Stomach smooth muscle (tissue), 2 donors: Measurements from ENCODE around the gene TXNL4B.
"Not testable (repeated sequence)": the region's sequence is repeated elsewhere in the genome, so short reads cannot be mapped to it uniquely, and the experiment has no call there.

Experiments used
- H3K27ac ChIP-seq: one replicate; pipeline ENCODE4 v1.7.0; 2013; ENCODE audit warnings: mild to moderate bottlenecking, low read length, inconsistent platforms
- H3K27me3 ChIP-seq, 2 donors: one replicate each; pipeline ENCODE4 v1.7.0; 2013; ENCODE audit warnings: low read length in 2 of 2; ENCODE audit not compliant: insufficient read depth in 2 of 2, control insufficient read depth in 1 of 2
- H3K36me3 ChIP-seq, 2 donors: one replicate each; pipeline ENCODE4 v1.7.0; 2013; ENCODE audit warnings: low read length in 2 of 2; ENCODE audit not compliant: control insufficient read depth in 2 of 2, insufficient read depth in 2 of 2
- H3K4me1 ChIP-seq: one replicate; pipeline ENCODE4 v1.7.0; 2013; ENCODE audit warnings: low read length; ENCODE audit not compliant: control insufficient read depth, insufficient read depth
- H3K4me3 ChIP-seq, 2 donors: one replicate each; pipeline ENCODE4 v1.7.0; 2013; ENCODE audit warnings: low read length in 2 of 2
- H3K9ac ChIP-seq, 2 donors: one replicate each; pipeline ENCODE4 v1.7.0; 2013; ENCODE audit warnings: low read length in 2 of 2, mild to moderate bottlenecking in 1 of 2
- H3K9me3 ChIP-seq, 2 donors: one replicate each; pipeline ENCODE4 v1.7.0; 2013; ENCODE audit warnings: low read length in 2 of 2; ENCODE audit not compliant: control insufficient read depth in 2 of 2
- donor health status: healthy.
- donor health status: Pancreatic carcinoma.

Gene TXNL4B

DNA sequence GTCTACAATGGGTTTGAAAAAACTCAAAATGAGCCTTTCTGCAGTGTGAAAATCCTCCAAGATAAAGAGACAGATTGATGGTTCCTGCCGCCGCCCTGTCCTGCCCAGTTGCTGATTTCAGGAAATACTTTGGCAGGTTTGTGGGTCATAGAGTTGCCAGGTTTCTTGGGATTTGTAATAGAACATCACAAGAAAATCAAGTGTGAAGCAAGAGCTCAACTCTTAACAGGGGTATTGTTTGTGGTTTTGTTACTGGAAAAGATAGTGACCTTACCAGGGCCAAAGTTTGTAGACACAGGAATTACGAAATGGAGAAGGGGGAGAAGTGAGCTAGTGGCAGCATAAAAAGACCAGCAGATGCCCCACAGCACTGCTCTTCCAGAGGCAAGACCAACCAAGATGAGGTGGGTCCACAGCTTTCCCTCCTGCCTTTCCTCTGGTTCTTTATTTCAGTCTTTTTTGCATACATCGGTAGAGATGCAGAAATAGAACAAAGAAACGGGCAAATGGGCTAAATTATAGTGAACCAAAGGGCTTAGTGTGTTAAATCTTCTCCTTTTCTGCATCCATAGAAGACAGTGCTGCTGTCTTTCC, 39.1 kb downstream of the TXNL4B start, which contains the start of gene HP:
HP (plus strand) TSS at position 252 of the 594 bp plus-strand sequence; CDS start at position 400, 148 bp downstream.
- H3K27ac ChIP-seq, H3K27me3 ChIP-seq, H3K4me1 ChIP-seq, H3K9ac ChIP-seq, H3K9me3 ChIP-seq, H3K4me3 ChIP-seq, H3K36me3 ChIP-seq: not testable (repeated sequence)

DNA sequence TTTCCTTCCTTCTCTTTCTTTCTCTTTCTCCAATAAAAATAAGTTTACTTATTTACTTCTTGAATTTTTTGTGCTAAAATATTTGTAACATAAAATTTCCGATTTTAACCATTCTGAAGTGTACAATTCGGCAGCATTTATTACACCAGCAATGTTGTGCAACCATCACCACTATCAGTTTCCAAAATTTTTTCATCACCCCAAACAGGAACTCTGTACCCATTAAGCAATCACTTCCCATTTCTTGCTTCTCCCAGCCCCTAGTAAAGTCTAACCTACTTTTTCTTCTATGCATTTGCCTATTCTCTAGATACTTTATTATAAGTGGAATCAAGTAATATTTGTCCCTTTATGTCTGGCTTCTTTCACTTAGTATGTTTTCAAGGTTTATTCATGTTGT, 41.6 kb downstream of the TXNL4B start:
- H3K27ac ChIP-seq: no peak overlapping the region
- no peak overlapping the region for H3K9ac ChIP-seq
- no peaks in the 10 kb centered on the region for H3K4me1 ChIP-seq
- no peak overlapping the region for H3K4me3 ChIP-seq
- no peaks in the 10 kb centered on the region for H3K27me3 ChIP-seq
- H3K9me3 ChIP-seq: no peaks in the 10 kb centered on the region
- no peaks in the 10 kb centered on the region for H3K36me3 ChIP-seq

DNA sequence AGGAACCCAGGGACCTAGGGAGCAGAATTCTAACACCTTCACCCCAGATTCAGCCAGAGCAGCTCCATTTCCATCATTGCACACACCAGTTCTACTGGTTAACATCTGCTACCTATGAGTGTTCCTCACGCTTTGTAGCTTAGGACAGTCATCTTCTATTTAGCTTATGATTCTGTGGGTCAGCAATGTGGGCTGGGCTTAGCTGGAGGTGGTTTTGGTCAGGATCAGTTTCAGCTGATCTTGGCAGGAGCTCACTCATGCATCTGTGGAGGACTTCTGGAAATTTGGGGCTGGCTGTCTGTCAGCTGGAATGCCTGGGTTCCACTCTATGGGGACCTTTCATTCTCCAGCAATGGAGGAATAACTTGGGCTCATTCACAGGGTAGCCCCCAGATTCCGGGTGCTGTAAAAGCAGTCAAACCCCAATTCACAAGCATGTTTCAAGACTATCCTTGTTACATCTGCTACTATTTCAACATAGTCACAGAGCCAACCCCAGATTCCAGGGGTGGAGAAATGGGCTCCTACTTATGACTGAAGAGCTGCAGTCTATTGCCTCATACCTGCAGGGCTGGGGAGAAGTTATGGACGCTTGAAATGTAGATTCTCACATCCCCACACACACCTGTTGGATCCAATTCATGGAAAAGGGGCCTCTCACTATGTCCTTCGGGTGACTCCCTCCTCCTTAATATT, 42.5 kb downstream of the TXNL4B start:
- Histone ChIP-seq H3K9ac (no peak overlapping the region), H3K27ac (no peak overlapping the region)

DNA sequence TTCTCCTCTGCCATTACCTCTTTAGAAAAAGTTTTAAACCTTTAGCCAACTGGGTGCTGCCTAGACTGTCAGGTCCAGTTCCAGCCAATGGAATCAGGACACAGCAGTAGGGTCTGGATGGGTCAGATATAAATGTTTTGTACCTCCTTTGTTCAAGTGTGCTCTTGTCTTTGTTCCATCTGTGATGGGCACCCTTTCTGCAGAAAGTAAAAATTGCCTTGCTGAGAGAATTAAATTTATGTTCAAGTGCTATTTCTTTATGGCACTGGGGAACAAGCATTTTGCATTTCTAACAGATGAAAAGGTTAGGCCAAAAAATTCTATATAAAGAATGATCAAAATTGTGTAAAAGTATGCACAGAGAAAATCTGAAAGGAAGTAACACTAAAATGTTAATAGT, 44.3 kb downstream of the TXNL4B start:
- Histone ChIP-seq H3K9me3 (no peaks in the 10 kb centered on the region), H3K27me3 (no peaks in the 10 kb centered on the region), H3K4me1 (no peaks in the 10 kb centered on the region), H3K27ac (no peak overlapping the region), H3K36me3 (no peaks in the 10 kb centered on the region), H3K9ac (no peak overlapping the region), H3K4me3 (no peak overlapping the region)

More for the DNA sequence above, 42.5 kb downstream of the TXNL4B start:
- no peaks in the 10 kb centered on the region for H3K27me3 ChIP-seq
- H3K4me1 ChIP-seq: no peaks in the 10 kb centered on the region
- H3K4me3 ChIP-seq: no peak overlapping the region
- no peaks in the 10 kb centered on the region for H3K36me3 ChIP-seq
- H3K9me3 ChIP-seq: no peaks in the 10 kb centered on the region

DNA sequence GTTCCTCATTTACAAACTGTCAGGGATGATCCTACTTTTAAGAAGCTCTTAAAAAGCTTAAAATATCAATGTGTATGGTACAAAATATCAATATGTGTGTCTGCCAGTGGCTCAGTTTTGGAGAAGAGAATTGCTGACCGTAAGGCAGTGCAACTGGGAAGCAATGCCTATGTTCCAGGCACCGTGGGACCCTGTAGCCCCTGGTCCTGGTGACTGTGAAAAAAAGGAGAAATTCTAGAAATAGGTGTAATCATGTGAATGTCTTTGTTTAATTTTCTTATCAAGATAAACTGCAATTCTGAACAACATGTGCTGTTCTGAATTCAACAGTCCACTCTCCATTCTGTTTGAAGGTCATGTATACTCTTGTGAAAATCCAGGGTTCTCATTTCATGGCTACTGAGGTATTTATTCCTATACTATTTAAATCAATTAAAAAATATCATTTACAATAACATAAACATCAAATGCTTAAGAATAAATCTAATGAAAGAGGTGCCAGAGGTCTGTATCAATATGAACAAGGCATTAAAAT, 48.5 kb downstream of the TXNL4B start:
- no peak overlapping the region for H3K27ac ChIP-seq
- no peak overlapping the region for H3K9ac ChIP-seq
- peaks cover 3 to 11% of the 10 kb centered on the region in 2 donors for H3K36me3 ChIP-seq
- no peaks in the 10 kb centered on the region for H3K27me3 ChIP-seq
- H3K4me1 ChIP-seq: peaks cover 9% of the 10 kb centered on the region
- H3K4me3 ChIP-seq: no peak overlapping the region
- H3K9me3 ChIP-seq: no peaks in the 10 kb centered on the region

DNA sequence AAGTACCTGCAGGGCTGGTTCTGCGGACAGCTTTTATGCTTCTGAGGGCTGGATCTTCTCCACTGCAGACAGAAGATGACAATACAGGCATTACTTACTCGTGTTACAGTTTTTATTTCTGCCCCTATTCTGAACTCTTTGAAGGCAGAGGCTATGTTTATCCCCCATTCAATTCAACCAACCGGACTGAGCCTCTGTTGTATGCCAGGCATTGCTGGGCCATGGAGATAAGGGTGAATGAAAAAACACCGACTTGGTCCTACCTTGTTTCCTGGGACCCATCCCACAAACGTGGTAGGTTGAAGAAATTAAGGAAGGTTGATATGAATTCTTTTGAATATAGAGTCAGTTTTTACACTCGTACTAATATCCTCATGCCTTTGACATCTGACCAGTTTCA, 49.1 kb downstream of the TXNL4B start:
- Histone ChIP-seq H3K4me1 (peaks cover 9% of the 10 kb centered on the region), H3K36me3 (peaks cover 3 to 11% of the 10 kb centered on the region in 2 donors), H3K4me3 (no peak overlapping the region), H3K9me3 (no peaks in the 10 kb centered on the region), H3K27me3 (no peaks in the 10 kb centered on the region), H3K27ac (no peak overlapping the region), H3K9ac (no peak overlapping the region)

DNA sequence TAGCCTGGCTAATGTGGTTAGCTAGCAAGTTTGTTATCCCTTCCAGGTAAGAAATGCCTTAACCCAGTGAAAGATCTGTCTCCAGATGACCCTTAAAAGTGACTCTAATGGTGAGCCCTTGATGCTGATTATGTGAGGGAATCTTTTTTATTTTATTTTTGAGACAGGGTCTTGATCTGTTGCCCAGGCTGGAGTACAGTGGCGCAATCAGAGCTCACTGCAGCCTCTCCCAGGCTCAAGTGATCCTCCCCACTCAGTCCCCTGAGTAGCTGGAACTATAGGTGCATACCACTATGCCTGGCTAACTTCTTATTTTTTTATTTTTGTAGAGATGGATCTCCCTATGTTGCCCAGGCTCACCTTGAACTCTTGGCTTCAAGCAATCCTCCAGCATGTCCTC, 49.9 kb downstream of the TXNL4B start:
- Histone ChIP-seq H3K4me1 (peaks cover 9% of the 10 kb centered on the region), H3K27me3 (no peaks in the 10 kb centered on the region), H3K4me3 (no peak overlapping the region), H3K36me3 (peaks cover 3 to 11% of the 10 kb centered on the region in 2 donors), H3K9me3 (no peaks in the 10 kb centered on the region), H3K9ac (no peak overlapping the region), H3K27ac (no peak overlapping the region)

DNA sequence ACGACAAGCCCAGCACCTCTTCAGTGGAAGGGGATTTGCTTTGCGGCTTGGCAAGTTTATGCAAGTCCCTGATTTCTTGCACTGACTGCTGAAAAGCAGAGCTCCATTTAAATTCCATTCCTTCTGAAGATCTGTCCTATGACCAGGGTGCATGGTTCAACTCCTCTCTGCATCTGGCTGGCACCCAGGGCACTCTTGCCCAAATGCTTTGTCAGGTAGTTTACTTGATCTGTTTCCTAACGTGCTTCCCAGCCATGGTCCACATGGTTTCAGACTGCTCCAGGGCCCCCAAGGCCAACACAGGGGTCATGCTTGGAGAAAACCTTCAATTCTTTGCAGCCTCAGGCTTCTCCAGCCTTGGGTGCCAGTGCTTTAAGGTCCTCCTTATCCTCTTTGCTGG, 50.4 kb downstream of the TXNL4B start:
- H3K4me3 ChIP-seq: peak overlapping the region in 1 of 2 donors; percentile 20
- H3K27me3 ChIP-seq: no peaks in the 10 kb centered on the region
- H3K9ac ChIP-seq: no peak overlapping the region
- no peak overlapping the region for H3K27ac ChIP-seq
- peaks cover 9% of the 10 kb centered on the region for H3K4me1 ChIP-seq
- H3K9me3 ChIP-seq: no peaks in the 10 kb centered on the region
- H3K36me3 ChIP-seq: peaks cover 3 to 11% of the 10 kb centered on the region in 2 donors

DNA sequence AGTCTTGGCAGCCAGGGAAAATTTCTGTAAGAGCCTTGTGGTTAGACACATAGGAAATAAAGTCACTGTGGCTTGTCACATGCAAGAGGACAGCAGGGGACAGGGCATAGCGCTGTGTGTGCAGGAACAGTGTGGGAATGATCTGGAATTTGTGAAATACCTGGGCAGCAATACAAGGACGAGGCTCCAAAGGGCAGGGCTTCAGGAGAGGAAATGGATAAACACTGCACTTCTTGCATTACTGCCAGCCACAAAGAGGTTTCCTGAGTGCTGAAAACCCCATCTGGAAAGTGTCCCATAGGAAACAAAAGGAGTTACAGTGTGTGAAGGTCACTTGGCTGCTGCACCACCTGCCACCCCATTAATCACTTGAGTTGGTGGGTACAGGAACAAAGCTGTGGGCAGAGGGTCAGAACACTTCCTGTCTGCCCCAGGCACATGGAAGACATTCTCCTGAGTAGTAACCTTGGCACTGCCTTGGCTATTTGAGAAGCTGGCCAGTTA, 51.2 kb downstream of the TXNL4B start:
- Histone ChIP-seq H3K36me3 (peaks cover 3 to 11% of the 10 kb centered on the region in 2 donors), H3K4me1 (peaks cover 9% of the 10 kb centered on the region), H3K27ac (no peak overlapping the region), H3K9me3 (no peaks in the 10 kb centered on the region), H3K27me3 (no peaks in the 10 kb centered on the region), H3K9ac (no peak overlapping the region), H3K4me3 (no peak overlapping the region)

DNA sequence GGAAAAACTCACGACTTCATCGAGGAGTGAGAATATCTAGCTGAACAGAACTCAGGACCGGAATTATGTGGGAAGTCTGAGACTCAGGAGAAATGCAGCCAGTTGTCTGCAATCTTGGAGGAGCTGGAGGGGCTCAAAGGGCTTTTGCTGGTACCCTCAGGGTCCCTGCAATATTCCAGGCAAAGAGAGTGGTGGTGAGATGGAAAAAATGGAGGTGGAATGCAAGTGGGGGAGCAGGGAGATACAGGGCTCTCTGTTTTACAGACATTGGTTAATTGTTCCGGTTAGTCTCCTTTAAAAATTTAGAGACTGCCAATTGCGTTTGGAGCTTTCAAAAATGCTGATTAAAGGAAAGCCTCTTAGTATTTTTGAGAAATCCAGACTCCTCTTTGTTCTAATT, 57.3 kb downstream of the TXNL4B start:
- Histone ChIP-seq H3K4me3 (no peak overlapping the region), H3K9ac (no peak overlapping the region), H3K27ac (no peak overlapping the region), H3K36me3 (peaks cover 4 to 5% of the 10 kb centered on the region in 2 donors), H3K4me1 (no peaks in the 10 kb centered on the region), H3K27me3 (no peaks in the 10 kb centered on the region), H3K9me3 (no peaks in the 10 kb centered on the region)
